GM23338 (cell line): Measurements from ENCODE around the gene SUSD4.

Experiments used
- CREB1 ChIP-seq: fragments of 250-450 bp; sonication (Bioruptor Pico); IDR thresholded peaks from 2 replicates; pipeline ENCODE4 v1.5.0; 2020; ENCODE audit warnings: low read depth, mild to moderate bottlenecking, moderate library complexity
- EZH2phosphoT487 ChIP-seq: fragments of 200-600 bp; sonication (generic); IDR thresholded peaks from one replicate; pipeline ENCODE4 v1.8.1; 2018; ENCODE audit warnings: antibody characterized with exemption; ENCODE audit not compliant: unreplicated experiment
- TF ChIP-seq, protein P1 (sequence below), 2 experiments: fragments of 200-600 bp in 1 of 2; sonication (generic) in 1 of 2; conservative IDR thresholded peaks; 2 replicates each; pipeline versions ENCODE4 v1.5.1 to v1.6.1; 2016 to 2017; ENCODE audit warnings: antibody characterized with exemption in 2 of 2, low read depth in 2 of 2, mild to moderate bottlenecking in 2 of 2, moderate library complexity in 1 of 2

DNA sequence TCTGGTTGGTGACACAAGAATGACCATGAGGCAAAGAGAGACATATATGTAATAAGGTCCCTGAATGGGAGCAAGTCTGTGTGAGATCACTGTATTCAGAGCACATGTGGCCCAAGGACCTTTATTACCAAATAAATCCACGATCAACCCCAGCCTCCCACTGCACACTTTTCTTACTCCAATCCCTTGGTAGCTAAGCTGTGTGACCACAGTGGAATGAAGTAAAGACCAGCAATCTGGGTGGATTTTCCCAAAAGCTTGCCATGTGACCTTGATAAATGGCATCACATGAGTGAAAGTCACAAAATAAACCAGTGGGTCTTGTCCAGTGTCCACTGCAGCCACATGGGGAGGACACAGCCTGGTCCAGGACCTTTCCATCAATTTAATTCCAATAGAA lies 184.2 kb downstream of the SUSD4 start:
- TF ChIP-seq, protein P1, sequence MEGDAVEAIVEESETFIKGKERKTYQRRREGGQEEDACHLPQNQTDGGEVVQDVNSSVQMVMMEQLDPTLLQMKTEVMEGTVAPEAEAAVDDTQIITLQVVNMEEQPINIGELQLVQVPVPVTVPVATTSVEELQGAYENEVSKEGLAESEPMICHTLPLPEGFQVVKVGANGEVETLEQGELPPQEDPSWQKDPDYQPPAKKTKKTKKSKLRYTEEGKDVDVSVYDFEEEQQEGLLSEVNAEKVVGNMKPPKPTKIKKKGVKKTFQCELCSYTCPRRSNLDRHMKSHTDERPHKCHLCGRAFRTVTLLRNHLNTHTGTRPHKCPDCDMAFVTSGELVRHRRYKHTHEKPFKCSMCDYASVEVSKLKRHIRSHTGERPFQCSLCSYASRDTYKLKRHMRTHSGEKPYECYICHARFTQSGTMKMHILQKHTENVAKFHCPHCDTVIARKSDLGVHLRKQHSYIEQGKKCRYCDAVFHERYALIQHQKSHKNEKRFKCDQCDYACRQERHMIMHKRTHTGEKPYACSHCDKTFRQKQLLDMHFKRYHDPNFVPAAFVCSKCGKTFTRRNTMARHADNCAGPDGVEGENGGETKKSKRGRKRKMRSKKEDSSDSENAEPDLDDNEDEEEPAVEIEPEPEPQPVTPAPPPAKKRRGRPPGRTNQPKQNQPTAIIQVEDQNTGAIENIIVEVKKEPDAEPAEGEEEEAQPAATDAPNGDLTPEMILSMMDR (conservative IDR thresholded peaks at IDR 0.05; ENCODE audit: low read depth in 2 of 2), result no peak
- TF ChIP-seq CREB1 (CRISPR knock-in tag) (no peak), EZH2phosphoT487 (no peak)
